22Rv1 (cell line): ENCODE measurements around the gene KCNIP4.

Experiments
- H3K27ac ChIP-seq: fragments of 450-650 bp; 2 replicates; pipeline ENCODE4 v1.5.1; 2017
- ZFX ChIP-seq: fragments of 450-650 bp; IDR thresholded peaks from 2 replicates; pipeline ENCODE4 v1.6.1; 2017; ENCODE audit warnings: antibody characterized with exemption, borderline replicate concordance
- TF ChIP-seq, protein P1 (sequence below): fragments of 450-650 bp; IDR thresholded peaks from 2 replicates; pipeline ENCODE4 v1.5.1; 2017; ENCODE audit warnings: mild to moderate bottlenecking

Gene KCNIP4

DNA sequence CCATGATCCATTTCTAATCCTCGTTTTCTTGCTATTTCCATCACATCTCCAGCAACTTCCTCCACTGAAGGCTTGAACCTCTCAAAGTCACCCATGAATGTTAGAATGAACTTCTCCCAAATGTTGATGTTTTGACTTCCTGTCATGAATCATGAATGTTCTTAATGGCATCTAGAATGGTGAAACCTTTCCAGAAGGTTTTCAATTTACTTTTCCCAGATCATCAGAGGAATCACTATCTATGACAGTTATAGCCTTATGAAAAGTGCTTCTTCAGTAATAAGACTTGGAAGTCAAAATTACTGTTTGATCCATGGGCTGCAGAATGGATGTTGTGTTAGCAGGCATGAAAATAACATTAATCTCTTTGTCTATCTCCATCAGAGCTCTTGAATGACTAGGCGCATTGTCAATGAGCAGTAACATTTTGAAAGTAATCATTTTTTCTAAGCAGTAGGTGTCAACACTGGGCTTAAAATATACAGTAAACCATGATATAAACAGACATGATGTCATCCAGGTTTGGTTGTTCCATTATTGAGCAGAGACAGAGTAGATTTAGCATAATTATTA, 268.2 kb downstream of the KCNIP4 start:
- no peak overlapping the region for H3K27ac ChIP-seq
- no peak for TF ChIP-seq ZFX
- TF ChIP-seq, protein P1, sequence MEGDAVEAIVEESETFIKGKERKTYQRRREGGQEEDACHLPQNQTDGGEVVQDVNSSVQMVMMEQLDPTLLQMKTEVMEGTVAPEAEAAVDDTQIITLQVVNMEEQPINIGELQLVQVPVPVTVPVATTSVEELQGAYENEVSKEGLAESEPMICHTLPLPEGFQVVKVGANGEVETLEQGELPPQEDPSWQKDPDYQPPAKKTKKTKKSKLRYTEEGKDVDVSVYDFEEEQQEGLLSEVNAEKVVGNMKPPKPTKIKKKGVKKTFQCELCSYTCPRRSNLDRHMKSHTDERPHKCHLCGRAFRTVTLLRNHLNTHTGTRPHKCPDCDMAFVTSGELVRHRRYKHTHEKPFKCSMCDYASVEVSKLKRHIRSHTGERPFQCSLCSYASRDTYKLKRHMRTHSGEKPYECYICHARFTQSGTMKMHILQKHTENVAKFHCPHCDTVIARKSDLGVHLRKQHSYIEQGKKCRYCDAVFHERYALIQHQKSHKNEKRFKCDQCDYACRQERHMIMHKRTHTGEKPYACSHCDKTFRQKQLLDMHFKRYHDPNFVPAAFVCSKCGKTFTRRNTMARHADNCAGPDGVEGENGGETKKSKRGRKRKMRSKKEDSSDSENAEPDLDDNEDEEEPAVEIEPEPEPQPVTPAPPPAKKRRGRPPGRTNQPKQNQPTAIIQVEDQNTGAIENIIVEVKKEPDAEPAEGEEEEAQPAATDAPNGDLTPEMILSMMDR = no peak

DNA sequence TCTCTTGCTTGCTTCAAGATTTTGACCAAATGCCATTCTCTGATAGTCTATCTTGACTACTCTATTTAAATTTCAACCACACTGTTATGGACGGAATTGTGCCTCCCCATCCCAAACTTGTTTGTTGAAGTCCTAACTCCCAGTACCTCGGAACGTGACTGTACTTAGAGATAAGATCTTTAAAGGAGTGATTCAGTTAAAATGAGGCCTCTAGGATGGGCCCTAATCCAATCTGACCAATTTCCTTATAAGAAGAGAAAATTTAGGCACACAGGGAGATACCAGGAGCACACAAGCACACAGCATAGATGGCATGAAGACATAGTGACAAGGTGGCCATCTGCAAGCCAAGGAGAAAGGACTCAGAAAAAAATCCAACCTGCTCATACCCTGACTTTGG, 269.9 kb downstream of the KCNIP4 start:
- TF ChIP-seq ZFX = no peak
- TF ChIP-seq, protein P1 = no peak

DNA sequence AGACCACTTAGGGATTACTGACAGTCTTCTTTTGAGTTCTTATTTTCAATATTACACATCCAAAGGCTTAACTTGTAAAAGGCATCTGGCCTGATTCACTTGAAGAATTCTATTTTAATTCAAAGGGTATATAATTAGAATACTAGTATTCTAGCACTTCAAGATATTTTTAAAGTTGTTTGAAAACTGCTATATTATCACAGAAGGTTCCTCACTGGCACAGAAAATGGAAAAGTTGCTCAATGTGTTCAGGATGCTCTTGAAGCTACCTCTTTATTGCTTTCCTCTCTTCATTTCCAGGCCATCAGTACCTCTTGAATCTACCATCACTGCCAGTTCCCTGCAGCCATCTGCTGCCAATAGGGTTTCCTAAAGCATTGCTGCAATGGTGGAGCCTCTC, 271.4 kb downstream of the KCNIP4 start:
- TF ChIP-seq, protein P1 = no peak
- no peak for TF ChIP-seq ZFX
- no peak overlapping the region for H3K27ac ChIP-seq

More for the DNA sequence above, 269.9 kb downstream of the KCNIP4 start:
- H3K27ac ChIP-seq = no peak overlapping the region

DNA sequence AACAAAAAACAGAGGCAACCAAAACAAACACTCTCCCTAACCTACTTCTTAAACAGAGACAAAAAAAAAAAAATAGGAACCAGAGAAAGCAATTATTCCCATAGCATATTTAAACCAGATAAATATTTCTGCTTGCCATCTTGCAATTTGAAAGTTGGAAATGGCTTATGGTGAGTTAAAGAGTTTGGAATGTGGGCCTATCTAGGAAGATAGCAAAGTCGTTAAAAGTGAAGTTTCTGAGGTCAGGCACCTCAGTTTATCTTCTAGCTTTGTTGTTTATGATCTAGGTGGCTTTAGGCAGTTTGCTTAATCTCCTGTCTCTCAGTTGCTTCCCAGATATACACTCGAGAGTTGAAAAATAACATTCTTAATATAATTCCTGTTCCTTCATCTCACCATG, 284.2 kb downstream of the KCNIP4 start:
- TF ChIP-seq, protein P1 = no peak
- no peak for TF ChIP-seq ZFX
- H3K27ac ChIP-seq = no peak overlapping the region

DNA sequence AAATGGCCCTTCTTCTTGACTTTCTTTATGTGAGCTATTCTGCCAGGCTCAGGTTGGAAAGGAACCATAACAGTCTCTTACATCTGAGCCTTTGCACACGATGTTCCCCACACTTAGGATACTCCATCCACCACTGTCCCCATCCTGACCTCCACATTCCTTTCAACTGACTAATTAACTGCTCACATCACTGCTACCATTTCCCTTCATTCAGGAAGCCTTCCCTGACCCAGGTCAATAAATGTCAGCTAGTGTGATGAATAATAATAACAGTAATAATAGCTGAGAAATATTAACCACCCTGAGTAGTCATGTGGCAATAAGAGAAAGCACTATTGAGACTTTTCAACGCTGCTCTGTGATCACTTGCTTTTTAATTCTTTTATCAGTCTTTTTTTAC, 291.7 kb downstream of the KCNIP4 start:
- H3K27ac ChIP-seq = no peak overlapping the region

DNA sequence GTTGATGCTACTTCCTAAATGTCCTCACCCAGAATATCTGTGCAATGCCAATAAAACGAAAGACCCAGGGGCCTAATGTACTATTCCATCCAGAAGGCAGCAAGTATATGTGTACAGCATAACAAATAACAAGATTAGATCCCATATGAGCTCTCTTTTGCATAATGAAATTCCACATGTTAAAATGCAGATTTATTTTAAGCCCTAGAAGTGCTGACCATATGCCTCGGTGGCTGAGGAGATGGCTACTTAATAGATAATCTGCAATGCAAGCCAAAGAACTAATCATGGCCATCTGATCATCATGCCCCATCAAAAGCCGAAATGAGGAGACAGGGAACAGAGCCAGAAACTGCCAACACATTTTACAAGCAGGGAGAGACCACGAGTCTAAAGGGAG, 293.5 kb downstream of the KCNIP4 start:
- no peak for TF ChIP-seq ZFX
- TF ChIP-seq, protein P1 = no peak
- H3K27ac ChIP-seq = no peak overlapping the region

More for the DNA sequence above, 291.7 kb downstream of the KCNIP4 start:
- TF ChIP-seq, protein P1 = no peak
- TF ChIP-seq ZFX = no peak

DNA sequence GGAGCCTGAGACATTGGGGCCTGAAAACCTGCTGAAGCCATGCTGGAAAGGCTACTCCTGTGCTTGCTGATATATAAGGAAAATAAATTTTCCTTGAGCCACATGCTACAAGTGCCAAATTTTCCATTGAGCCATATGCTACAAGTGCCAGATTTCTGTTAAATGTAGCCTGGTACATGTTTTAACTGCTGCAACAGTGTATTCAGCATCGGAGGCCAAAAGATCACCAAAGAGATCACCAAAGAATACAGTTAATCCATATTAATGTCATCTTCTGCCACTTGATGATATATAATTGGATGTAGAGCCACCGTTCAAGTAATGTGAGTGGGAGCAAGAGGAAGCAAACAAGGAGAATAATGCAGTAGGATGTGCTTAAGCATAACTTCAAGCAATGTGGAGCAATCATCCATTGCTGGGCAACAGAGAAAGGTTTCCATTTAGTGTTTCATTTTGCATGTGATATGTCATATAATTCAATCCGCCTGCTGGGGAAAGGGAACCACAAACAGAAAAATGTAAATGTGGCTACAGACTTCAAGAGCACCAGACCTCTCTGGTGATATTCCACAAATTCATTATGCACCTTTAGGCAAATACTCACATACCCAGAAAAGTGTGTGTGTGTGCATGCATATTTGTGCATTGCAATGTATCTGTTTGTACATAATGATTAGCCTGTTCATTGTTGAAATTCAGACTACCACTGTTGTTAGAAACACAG, 295.9 kb downstream of the KCNIP4 start:
- no peak overlapping the region for H3K27ac ChIP-seq
- TF ChIP-seq, protein P1 = no peak
- no peak for TF ChIP-seq ZFX
